ENCODE measurements around the gene IFNA6.
"Not testable (repeated sequence)": the region's sequence is repeated elsewhere in the genome, so short reads cannot be mapped to it uniquely, and the experiment has no call there.

IFNA6 gene

DNA sequence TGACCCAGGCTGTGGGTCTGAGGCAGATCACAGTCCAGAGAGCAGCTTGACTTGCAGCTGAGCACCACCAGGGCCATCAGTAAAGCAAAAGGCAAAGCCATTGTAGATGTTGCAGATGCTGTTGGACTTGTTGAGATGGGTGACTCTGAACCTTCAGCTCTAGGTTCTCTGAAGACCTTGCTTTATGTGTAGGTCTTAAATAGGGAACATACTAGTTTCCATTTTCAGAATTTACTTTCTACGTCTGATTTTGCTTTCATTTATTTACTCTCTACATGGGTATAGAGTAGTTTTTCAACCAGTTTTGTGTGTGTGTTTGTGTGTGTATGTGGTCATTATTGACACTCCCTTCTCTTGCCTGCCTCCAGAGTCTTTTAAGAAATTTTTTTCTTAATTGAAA is at the start of gene IFNA6:
Gene IFNA6, minus strand, starts transcription at position 101 of the 400 bp plus-strand sequence. Its CDS starts 0 bp downstream, at position 101.
- no peak for DNase-seq

DNA sequence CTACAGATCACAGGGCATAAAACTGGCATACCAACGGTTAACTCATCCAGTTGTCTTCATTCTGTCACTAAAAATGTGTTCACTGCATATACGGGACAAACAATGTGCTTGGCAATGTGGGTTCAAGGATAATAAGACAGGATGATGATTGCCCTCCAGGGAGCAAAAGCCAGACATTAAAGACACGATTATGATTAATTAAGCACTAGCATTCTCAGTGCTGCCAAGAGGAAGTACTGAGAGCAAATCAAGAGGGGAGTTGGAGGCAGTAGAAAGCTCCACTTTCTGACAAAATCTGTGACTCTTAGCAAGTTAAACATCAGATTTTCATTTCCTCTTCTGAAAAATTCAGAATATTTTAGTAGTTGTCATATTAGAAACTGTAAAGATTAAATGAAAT is 49.3 kb upstream of the IFNA6 start:
- no peak for DNase-seq

DNA sequence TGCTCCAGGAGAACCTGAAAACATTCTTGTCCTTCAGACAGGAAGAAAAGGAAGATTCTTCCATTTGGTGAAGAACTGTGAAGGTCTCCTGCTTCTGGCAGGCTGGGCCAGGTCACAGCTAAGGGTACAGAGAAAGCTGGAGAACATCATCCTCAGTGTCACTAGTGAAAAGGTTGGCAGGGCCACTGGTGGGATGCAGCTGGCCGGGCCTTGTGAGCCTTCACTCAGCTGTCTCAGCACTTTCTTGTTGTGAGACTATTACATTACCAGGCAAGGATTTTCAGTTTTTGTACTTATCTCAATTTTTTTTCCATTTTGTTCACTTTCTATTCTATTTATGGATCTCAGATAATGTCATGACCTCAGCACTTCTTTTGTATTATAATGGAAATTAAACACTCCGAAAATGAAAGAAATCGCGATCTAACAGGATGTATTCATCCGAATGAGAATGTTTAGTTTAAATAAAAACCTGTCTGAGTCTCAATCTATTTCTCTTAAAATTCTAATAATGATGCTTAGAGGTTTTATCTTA is 48.3 kb upstream of the IFNA6 start:
- DNase-seq, result no peak

GRCh38 chr9:21395778-21396717 is 45.4 kb upstream of the IFNA6 start:
- DNase-seq, result no peak

GRCh38 chr9:21392270-21392669 is 41.6 kb upstream of the IFNA6 start:
- no peak for DNase-seq

DNA sequence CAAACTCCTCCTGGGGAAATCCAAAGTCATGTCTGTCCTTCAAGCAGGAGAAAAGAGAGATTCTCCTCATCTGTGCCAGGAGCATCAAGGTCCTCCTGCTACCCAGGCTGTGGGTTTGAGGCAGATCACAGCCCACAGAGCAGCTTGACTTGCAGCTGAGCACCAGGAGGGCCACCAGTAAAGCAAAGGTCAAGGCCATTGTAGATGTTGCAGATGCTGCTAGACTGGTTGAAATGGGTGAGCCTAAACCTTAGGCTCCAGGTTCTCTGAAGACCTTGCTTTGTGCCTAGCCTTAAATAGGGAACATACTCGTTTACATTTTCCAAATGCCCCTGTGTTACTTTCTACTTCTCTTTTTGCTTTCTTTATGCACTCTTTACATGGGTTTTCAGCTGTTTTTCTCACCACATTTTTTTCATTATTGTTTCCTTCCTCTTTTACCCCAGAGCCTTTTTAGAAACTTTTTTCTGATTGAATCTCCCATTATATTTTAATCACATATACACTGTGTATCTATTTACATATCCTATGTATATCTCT is 34.5 kb upstream of the IFNA6 start, which contains the start of gene IFNA2:
Gene IFNA2, minus strand, starts transcription at position 268 of the 540 bp plus-strand sequence. Its CDS starts 69 bp downstream, at position 199.
- no peak for DNase-seq

DNA sequence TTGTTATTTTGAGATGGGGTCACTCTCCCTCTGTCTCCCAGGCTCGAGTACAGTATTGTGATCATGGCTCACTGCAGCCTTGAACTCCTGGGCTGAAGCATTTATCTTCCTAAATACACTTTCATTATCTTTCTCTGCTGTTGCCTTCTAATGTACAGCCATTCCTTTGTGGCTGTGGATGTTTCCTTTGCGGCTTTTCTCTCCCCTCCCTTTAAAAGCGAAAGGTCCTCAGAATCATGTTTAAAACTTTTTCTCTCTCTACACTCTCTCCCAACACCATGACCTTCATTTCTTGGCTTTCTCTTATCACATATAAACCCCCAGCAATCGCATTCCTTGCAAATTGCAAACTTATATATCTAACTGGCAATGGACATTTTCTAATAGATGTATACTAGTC is 32.9 kb upstream of the IFNA6 start:
- DNase-seq, result no peak

DNA sequence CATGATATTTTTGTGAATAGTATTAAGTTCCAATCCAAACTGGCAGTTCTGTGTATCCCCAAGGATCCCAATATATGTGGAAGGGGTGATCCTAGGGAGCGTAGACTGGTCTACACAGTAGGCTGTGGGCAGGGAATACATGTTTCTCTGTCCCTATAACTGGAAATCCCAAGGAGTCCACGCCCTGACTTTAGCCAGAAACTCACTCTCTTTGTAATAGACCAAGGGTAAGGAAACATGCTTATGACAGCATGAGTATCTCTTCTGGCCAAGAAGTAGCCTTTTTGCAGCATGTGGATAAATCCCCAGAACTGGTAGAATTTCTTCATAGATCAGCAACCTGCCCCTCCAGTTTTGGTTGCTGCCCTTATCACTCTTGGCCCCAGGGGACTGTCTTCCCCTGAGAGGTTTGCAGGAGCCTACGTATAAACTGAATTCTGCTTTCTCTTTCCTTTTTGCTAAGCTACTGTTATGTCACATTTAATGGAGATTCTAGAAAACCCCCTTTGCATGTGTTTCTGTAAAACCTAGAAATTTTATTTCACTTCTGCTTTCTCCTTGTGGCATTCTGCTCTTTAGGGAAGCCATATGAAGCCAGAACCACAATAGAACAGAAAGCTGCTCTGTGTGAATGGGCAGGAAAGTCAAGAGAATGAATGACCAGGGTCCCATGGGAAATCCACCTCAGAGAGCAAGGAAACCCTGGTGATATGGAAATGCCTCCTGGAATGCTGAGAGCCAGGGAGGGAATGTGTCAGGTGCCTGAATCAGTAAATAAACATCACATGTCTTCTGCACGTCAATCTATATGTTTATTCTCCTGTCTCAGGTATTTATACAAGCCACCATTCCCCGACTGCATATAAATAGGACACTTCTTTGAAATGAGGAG is 31.0 kb upstream of the IFNA6 start:
- no peak for DNase-seq

DNA sequence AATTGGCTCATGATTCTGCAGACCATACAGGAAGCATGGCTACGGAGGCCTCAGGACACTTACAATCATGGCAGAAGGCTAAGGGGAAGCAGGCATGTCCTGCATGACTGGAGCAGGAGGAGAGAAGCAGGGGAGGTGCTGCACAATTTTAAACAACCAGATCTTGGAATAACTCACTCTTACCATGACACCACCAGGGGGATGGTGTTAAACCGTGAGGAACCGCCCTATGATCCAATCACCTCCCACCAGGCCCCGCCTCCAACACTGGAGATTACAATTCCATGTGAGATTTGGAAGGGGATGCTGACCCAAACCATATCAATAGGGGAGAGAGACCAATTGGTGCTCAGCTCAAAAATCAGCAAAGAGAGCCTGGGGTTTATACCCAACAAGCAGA is 20.8 kb upstream of the IFNA6 start:
- not testable (repeated sequence) for DNase-seq

GRCh38 chr9:21367957-21368356 is 17.3 kb upstream of the IFNA6 start, which contains the start of gene IFNA13:
Gene IFNA13, minus strand, starts transcription at chr9:21368057. Its CDS starts 47 bp downstream, at chr9:21368010.
- no peak for DNase-seq

GRCh38 chr9:21367169-21367568 is 16.5 kb upstream of the IFNA6 start:
- DNase-seq, result not testable (repeated sequence)

- no peak for DNase-seq
Measured at GRCh38 chr9:21362287-21362686, 11.6 kb upstream of the IFNA6 start.

- DNase-seq, result no peak
Measured at GRCh38 chr9:21357479-21358460, 7.1 kb upstream of the IFNA6 start.

- DNase-seq, result no peak
Measured at GRCh38 chr9:21348430-21348970, 2.2 kb downstream of the IFNA6 start.

- DNase-seq, result no peak
Measured at GRCh38 chr9:21340735-21341134, 10.0 kb downstream of the IFNA6 start.

DNA sequence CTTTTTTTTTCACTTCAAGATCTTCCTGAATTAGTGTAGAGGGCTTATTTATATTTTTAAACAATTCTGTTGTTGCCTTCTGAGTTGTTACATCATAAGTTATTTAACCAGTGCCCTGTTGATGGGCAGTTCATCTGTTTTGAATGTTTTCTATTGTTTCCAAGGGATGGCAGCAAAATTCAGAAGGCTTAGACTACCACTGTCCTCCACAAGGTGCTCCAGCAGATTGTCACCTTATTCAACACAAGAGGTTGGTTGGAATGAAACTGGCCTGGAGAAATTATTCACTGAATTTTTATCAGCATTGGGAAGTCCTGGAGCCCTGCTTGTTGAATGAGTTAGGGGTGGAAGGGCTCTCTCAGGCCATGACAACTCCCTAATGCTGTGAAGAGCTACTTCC is 14.2 kb downstream of the IFNA6 start:
- no peak for DNase-seq

GRCh38 chr9:21334701-21335632 is 15.7 kb downstream of the IFNA6 start, which contains the start of gene KLHL9:
Gene KLHL9, minus strand, starts transcription at chr9:21335404. Its CDS starts 545 bp downstream, at chr9:21334859.
- peak; percentile 81 for DNase-seq

- no peak for DNase-seq
Measured at GRCh38 chr9:21333226-21333625, 17.5 kb downstream of the IFNA6 start.

DNA sequence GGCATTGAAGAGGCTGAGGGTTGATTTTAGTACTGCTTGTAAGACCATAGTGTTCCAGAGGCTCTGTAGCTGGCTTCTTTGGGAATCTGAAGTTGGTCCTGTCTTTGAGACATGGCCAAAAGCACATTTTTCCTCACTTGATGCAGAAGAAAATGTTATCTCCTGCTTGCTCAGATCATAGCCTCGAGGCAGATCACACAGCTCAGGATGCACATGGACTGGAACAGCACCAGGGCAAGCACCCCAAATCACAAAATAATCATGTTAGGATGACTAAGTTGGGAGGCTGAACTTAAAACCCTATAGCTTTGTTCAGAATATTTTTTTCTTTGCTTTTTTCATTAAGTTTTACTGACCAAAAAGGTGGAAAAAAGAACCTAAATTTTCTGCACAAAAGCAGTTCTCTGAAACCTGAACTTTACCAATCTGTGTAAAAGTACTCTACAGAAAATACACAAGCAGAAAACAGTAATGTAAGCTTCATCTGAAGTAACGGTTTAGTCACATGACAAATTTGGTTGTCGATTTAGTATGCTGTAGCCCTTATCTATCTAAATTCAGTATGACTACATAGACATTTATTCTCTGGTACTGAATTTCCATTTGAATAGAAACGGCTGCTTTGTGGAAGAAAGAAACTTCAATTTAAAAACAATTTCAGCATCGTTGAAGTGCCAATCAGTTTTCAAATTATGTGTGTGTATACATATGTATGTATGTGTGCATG is 18.8 kb downstream of the IFNA6 start:
- no peak for DNase-seq
